OCI-LY1 (cell line): Measurements from ENCODE around the gene CCL27.
"Not testable (repeated sequence)": the region's sequence is repeated elsewhere in the genome, so short reads cannot be mapped to it uniquely, and the experiment has no call there.

Experiments
- H2AFZ ChIP-seq: fragments of 200-600 bp; sonication (generic), shearing (Covaris generic); 2 replicates; pipeline ENCODE4 v1.6.0; 2014; ENCODE audit warnings: antibody characterized with exemption, mild to moderate bottlenecking, low read length
- H3F3A ChIP-seq: fragments of 200-600 bp; sonication (generic), shearing (Covaris generic); 2 replicates; pipeline ENCODE4 v1.6.0; 2014; ENCODE audit warnings: mild to moderate bottlenecking, antibody characterized with exemption, low read length, moderate library complexity; ENCODE audit not compliant: insufficient read depth
- H3K27ac ChIP-seq: fragments of 200-600 bp; sonication (generic); 2 replicates; pipeline ENCODE4 v1.5.1; 2014; ENCODE audit warnings: low read length, mixed run types, mild to moderate bottlenecking, low read depth; ENCODE audit not compliant: poor library complexity, severe bottlenecking
- H3K27me3 ChIP-seq: fragments of 200-600 bp; sonication (generic); 2 replicates; pipeline ENCODE4 v1.6.0; 2014; ENCODE audit warnings: antibody characterized with exemption, mild to moderate bottlenecking, low read length, moderate library complexity; ENCODE audit not compliant: insufficient read depth
- H3K36me3 ChIP-seq: fragments of 200-600 bp; sonication (generic); 2 replicates; pipeline ENCODE4 v1.6.1; 2014; ENCODE audit warnings: mild to moderate bottlenecking, antibody characterized with exemption, low read length, moderate library complexity, mixed read lengths; ENCODE audit not compliant: insufficient read depth
- H3K4me1 ChIP-seq: fragments of 200-600 bp; sonication (generic); 2 replicates; pipeline ENCODE4 v1.5.1; 2014; ENCODE audit warnings: mild to moderate bottlenecking, low read length, moderate library complexity; ENCODE audit not compliant: insufficient read depth, severe bottlenecking
- H3K4me2 ChIP-seq: fragments of 200-600 bp; sonication (generic), shearing (Covaris generic); 2 replicates; pipeline ENCODE4 v1.6.1; 2014; ENCODE audit warnings: low read length
- H3K4me3 ChIP-seq: fragments of 200-600 bp; sonication (generic); 2 replicates; pipeline ENCODE4 v1.5.1; 2014; ENCODE audit warnings: low read length, low read depth, mild to moderate bottlenecking, mixed read lengths; ENCODE audit not compliant: poor library complexity, severe bottlenecking
- H3K79me2 ChIP-seq: fragments of 200-600 bp; shearing (Covaris generic); 2 replicates; pipeline ENCODE4 v1.6.1; 2016; ENCODE audit warnings: mixed run types, low read length, mixed read lengths; ENCODE audit not compliant: insufficient read depth
- H3K9ac ChIP-seq: fragments of 200-600 bp; sonication (generic), shearing (Covaris generic); 2 replicates; pipeline ENCODE4 v1.6.1; 2014; ENCODE audit warnings: mild to moderate bottlenecking, low read length, mixed read lengths
- H3K9me2 ChIP-seq: fragments of 200-600 bp; sonication (generic), shearing (Covaris generic); 2 replicates; pipeline ENCODE4 v1.6.1; 2014; ENCODE audit warnings: low read depth, mild to moderate bottlenecking, low read length, mixed read lengths
- H3K9me3 ChIP-seq: fragments of 200-600 bp; shearing (Covaris generic); 2 replicates; pipeline ENCODE4 v1.6.1; 2014; ENCODE audit warnings: low read length, mixed read lengths
- H4K20me1 ChIP-seq: fragments of 200-600 bp; sonication (generic), shearing (Covaris generic); 2 replicates; pipeline ENCODE4 v1.6.0; 2016; ENCODE audit warnings: mild to moderate bottlenecking, low read length; ENCODE audit not compliant: insufficient read depth
- CTCF ChIP-seq: fragments of 200-600 bp; sonication (generic), shearing (Covaris generic); IDR thresholded peaks from 2 replicates; pipeline ENCODE4 v1.5.1; 2017; ENCODE audit warnings: mild to moderate bottlenecking, antibody characterized with exemption, low read length, moderate library complexity, mixed read lengths
- EZH2 ChIP-seq: fragments of 200-600 bp; sonication (generic), shearing (Covaris generic); IDR thresholded peaks from 2 replicates; pipeline ENCODE4 v1.8.0; 2017; ENCODE audit warnings: borderline replicate concordance, mixed run types, mild to moderate bottlenecking, antibody characterized with exemption, low read length, moderate library complexity, mixed read lengths

The CCL27 gene

GRCh38 chr9:34646211-34647083 lies 16.0 kb downstream of the CCL27 start, which contains the start of gene GALT:
GALT (plus strand) TSS chr9:34646675; CDS start chr9:34646705, 30 bp downstream.
- H4K20me1 ChIP-seq, result no peaks in the 10 kb centered on the region
- H2AFZ ChIP-seq, result no peak within 1 kb of the TSS
- H3F3A ChIP-seq, result no peaks in the 10 kb centered on the region
- H3K4me3 ChIP-seq, result peak within 1 kb of the TSS; percentile 77
- no peaks in the 10 kb centered on the region for H3K27me3 ChIP-seq
- peaks cover 19% of the 10 kb centered on the region for H3K4me1 ChIP-seq
- peaks cover 33% of the 10 kb centered on the region for H3K36me3 ChIP-seq
- peak within 1 kb of the TSS; percentile 32 for H3K27ac ChIP-seq
- H3K9me3 ChIP-seq, result no peaks in the 10 kb centered on the region
- peak within 1 kb of the TSS; percentile 87 for H3K9ac ChIP-seq
- no peaks in the 10 kb centered on the region for H3K9me2 ChIP-seq
- TF ChIP-seq CTCF (peak; percentile 85), EZH2 (no peak)
- H3K4me2 ChIP-seq, result peak within 1 kb of the TSS; percentile 87
- H3K79me2 ChIP-seq, result no peaks in the 10 kb centered on the region

- Histone ChIP-seq H4K20me1 (no peaks in the 10 kb centered on the region), H3K9me2 (no peaks in the 10 kb centered on the region), H2AFZ (no peak overlapping the region), H3K27ac (no peak overlapping the region), H3K4me1 (peaks cover 18% of the 10 kb centered on the region), H3K9me3 (no peaks in the 10 kb centered on the region), H3F3A (no peaks in the 10 kb centered on the region), H3K4me2 (no peak overlapping the region), H3K79me2 (no peaks in the 10 kb centered on the region), H3K27me3 (no peaks in the 10 kb centered on the region), H3K4me3 (no peak overlapping the region), H3K9ac (no peak overlapping the region), H3K36me3 (peaks cover 21% of the 10 kb centered on the region)
- TF ChIP-seq EZH2, result no peak
- no peak for TF ChIP-seq CTCF
These were observed 17.6 kb downstream of the CCL27 start for GRCh38 chr9:34644766-34645314.

- Histone ChIP-seq H4K20me1 (no peaks in the 10 kb centered on the region), H3K79me2 (no peaks in the 10 kb centered on the region), H3F3A (no peaks in the 10 kb centered on the region), H3K27me3 (no peaks in the 10 kb centered on the region), H3K9ac (no peak overlapping the region), H3K27ac (no peak overlapping the region), H3K36me3 (no peaks in the 10 kb centered on the region), H3K9me3 (no peaks in the 10 kb centered on the region), H3K4me1 (peaks cover 23% of the 10 kb centered on the region), H3K4me3 (no peak overlapping the region), H2AFZ (no peak overlapping the region), H3K4me2 (no peak overlapping the region), H3K9me2 (no peaks in the 10 kb centered on the region)
- TF ChIP-seq EZH2 (no peak), CTCF (no peak)
These were observed 19.8 kb downstream of the CCL27 start for GRCh38 chr9:34642679-34643078.

GRCh38 chr9:34639322-34639721 lies 23.1 kb downstream of the CCL27 start:
- not testable (repeated sequence) for H3K4me3 ChIP-seq, H3K4me2 ChIP-seq, H3K9me2 ChIP-seq, H3K27ac ChIP-seq, H3K27me3 ChIP-seq, H2AFZ ChIP-seq, H4K20me1 ChIP-seq, H3F3A ChIP-seq, H3K9ac ChIP-seq, H3K9me3 ChIP-seq
- H3K4me1 ChIP-seq, result peaks cover 24% of the 10 kb centered on the region
- H3K79me2 ChIP-seq, result peaks cover 13% of the 10 kb centered on the region; the same call in 1 of the 2 replicates
- H3K36me3 ChIP-seq, result peaks cover 17% of the 10 kb centered on the region
